ENCODE results near the gene HK2.

DNA sequence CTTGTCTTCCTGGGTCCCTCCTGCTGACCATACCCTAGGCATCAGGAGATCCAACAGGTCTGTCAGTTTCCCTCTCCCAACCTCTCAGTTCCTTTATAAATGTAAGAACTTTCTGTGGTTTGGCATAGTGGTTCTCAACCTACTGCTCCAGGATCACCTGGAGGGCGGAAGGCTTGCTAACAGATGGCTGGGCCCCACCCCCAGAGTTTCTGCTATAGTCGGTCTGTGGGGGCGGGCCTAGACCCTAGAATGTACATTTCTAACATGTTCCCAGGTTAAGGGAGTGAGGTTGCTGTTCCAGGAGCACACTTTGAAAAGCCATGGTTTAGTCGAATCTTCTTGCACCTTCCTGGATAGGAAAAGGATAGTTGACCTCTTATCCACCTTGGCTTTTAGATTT, 37.0 kb downstream of the HK2 start:
- TF ChIP-seq, protein P1, sequence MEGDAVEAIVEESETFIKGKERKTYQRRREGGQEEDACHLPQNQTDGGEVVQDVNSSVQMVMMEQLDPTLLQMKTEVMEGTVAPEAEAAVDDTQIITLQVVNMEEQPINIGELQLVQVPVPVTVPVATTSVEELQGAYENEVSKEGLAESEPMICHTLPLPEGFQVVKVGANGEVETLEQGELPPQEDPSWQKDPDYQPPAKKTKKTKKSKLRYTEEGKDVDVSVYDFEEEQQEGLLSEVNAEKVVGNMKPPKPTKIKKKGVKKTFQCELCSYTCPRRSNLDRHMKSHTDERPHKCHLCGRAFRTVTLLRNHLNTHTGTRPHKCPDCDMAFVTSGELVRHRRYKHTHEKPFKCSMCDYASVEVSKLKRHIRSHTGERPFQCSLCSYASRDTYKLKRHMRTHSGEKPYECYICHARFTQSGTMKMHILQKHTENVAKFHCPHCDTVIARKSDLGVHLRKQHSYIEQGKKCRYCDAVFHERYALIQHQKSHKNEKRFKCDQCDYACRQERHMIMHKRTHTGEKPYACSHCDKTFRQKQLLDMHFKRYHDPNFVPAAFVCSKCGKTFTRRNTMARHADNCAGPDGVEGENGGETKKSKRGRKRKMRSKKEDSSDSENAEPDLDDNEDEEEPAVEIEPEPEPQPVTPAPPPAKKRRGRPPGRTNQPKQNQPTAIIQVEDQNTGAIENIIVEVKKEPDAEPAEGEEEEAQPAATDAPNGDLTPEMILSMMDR (IDR thresholded peaks at IDR 0.05; ENCODE audit: extremely low read depth in 1 of 2, insufficient read depth in 1 of 2, low read depth in 1 of 2, low read length in 2 of 2): no peak
- no peak for TF ChIP-seq FOS (IDR thresholded peaks at IDR 0.05; ENCODE audit: borderline replicate concordance, insufficient read depth, low read length)
- TF ChIP-seq MYC (IDR thresholded peaks at IDR 0.05; ENCODE audit: low read depth, low read length): no peak
- no peak for TF ChIP-seq POLR2A (IDR thresholded peaks at IDR 0.05; ENCODE audit: low read depth, low read length)
- TF ChIP-seq JUN (IDR thresholded peaks at IDR 0.05; ENCODE audit: borderline replicate concordance, insufficient read depth, insufficient read length, low read depth): no peak
- no peak for TF ChIP-seq EZH2 (IDR thresholded peaks at IDR 0.05; ENCODE audit: borderline replicate concordance, low read depth, low read length, severe bottlenecking)
- no peak for TF ChIP-seq POLR2AphosphoS5 (IDR thresholded peaks at IDR 0.05; ENCODE audit: insufficient read depth, low read depth, low read length)
- no peak for TF ChIP-seq MAX (IDR thresholded peaks at IDR 0.05; ENCODE audit: insufficient read depth, insufficient read length)
